COLO829 (cell line): ENCODE results near the gene MMP2.
A peak's percentile ranks its signal among the peaks of the same experiment; 100 is the strongest.

Source experiments
- DNase-seq: peaks from one replicate; pipeline ENCODE4 v3.0.0; 2012; ENCODE audit warnings: low spot score

Gene MMP2

DNA sequence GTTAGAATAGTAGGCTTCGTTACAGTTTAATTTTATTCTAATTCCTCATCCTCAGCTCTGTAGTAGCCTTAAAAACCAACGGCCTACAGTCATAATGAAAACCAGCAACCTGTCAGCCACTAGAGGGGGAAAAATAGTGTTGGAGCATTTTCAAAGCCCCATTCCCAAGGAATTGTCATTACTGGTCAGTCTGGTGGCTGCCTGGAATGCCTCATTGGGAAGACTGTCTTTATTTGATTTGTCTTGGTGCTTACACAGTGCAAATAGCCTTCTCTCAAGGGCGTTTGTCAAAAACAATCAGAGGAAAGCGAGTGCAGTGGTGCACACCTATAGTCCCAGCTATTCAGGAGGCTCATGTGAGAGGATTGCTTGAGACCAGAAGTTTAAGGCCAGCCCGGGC, 34.6 kb downstream of the MMP2 start:
- DNase-seq, result no peak

- no peak for DNase-seq
Observed at GRCh38 chr16:55515111-55515510, 36.1 kb downstream of the MMP2 start.

DNA sequence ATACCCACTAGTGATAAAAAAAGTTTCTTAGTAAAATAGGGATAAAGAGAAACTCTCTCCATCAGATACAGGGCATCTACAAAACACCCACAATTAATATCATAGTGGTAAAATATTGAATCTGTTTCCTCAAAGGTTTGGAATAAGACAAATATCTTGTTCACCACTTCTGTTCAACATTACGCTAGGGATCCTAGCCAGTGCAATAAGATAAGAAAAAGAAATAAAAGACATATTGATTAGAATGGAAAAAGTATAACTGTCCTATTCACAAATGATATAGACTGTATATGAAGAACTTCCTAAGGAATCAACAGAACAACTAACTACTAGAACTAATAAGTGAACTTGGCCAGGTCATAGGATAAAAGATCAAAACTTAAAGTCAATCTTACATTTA, 42.8 kb downstream of the MMP2 start:
- no peak for DNase-seq

- DNase-seq, result no peak
Observed at GRCh38 chr16:55526441-55526840, 47.4 kb downstream of the MMP2 start.

GRCh38 chr16:55527885-55528284, 48.9 kb downstream of the MMP2 start:
- no peak for DNase-seq

- DNase-seq, result no peak
Observed at GRCh38 chr16:55529018-55529417, 50.0 kb downstream of the MMP2 start.

DNA sequence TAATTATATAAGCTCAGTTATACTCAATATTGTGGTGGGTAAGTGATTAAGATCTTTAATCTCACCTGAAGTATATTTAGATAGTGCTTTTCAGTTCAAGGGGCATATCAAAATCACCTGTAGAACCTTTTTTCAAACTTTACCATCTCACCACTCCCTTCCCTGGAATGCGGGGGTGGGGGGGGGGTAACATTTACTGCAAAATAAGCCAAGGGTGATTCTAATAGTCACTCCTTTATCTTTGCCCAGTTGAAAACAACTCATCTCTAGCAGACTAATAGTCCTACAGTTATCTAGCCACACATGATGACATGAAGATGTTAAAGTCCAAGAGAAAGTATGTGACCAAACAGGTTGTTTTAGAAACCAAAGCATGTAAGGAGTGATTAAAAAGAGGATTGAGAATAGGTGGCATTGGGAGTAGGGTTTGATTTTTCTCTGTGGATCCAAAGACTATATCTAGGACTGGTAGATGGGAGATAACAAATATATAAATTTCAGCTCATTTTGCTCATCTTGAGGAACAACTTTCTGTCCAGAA, 51.4 kb downstream of the MMP2 start:
- DNase-seq, result no peak

- DNase-seq, result no peak
Observed at GRCh38 chr16:55532227-55532626, 53.2 kb downstream of the MMP2 start.

GRCh38 chr16:55534756-55535155, 55.8 kb downstream of the MMP2 start:
- no peak for DNase-seq

GRCh38 chr16:55539049-55539448, 60.1 kb downstream of the MMP2 start:
- DNase-seq, result peak; percentile 39

GRCh38 chr16:55539488-55539887, 60.5 kb downstream of the MMP2 start:
- no peak for DNase-seq

- peak; percentile 50 for DNase-seq
Observed at GRCh38 chr16:55540221-55540620, 61.2 kb downstream of the MMP2 start.

- no peak for DNase-seq
Observed at GRCh38 chr16:55542459-55543082, 63.6 kb downstream of the MMP2 start.

- DNase-seq, result peak; percentile 7
Observed at GRCh38 chr16:55543472-55543871, 64.5 kb downstream of the MMP2 start.

DNA sequence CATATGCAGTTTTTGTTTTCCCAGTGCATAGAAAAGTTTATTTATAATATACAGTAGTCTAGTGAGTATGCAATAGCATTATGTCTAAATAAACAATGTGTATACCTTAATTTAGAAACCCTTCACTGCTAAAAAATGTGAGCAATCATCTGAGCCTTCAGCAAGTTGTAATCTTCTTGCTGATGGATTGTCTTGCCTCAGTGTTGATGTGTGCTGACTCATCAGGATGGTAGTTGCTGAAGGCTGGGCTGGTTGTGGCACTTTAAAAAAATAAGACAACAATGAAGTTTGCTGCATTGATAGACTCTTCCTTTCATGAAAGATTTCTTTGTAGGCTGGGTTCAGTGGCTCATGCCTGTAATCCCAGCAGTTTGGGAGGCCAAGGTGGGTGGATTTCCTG, 73.6 kb downstream of the MMP2 start:
- DNase-seq, result no peak

- DNase-seq, result no peak
Observed at GRCh38 chr16:55555436-55555835, 76.4 kb downstream of the MMP2 start.
